Hippocampal formation (tissue), 2 donors: ENCODE measurements around the gene FANCE.
A peak's percentile ranks its signal among the peaks of the same experiment; 100 is the strongest.
"Not testable (repeated sequence)": the region's sequence is repeated elsewhere in the genome, so short reads cannot be mapped to it uniquely, and the experiment has no call there.

ENCODE experiments used
- DNase-seq, 2 donors: peaks; one replicate each; lab custom pipeline; 2025; lab: John Stamatoyannopoulos, UW

FANCE gene

GRCh38 chr6:35432291-35432690, 19.8 kb upstream of the FANCE start:
- DNase-seq = no peak

- not testable (repeated sequence) for DNase-seq
Measured at GRCh38 chr6:35432702-35433101, 19.4 kb upstream of the FANCE start.

DNA sequence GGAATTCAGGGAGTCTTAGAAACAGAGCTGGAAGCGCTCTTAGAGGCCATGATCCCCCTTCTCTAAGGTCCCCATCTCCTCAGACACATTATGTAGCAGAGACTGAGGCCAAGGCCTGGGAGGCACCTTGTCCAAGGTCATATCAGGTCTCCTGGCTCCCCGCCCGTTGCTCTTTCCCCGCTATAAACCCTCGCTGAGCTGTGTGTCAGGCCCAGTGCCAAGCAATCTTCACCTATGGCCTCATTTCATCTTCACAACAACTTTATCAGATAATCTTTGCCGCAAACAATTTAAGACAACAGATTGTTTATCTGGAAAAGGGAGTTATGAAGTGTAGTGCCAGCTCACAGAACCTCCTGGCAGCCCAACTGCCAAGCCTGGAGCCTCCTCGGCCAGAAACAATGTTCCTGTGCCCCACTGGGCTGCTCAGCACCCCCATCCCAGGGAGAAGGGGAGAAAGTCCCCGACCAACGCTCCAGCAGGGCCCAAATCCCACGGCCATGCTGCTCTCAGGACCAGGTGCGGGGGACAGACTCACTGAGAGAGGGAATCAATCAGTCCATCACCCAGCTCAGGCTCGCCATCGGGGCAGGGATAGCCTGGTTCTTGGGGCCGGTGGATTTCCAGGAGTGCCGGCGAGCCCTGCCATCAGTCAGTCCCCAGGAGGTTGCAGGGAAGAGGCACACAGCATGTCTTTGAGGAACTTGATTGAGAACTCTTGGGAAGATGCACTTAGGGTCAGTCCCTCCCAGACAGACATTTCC, 16.9 kb upstream of the FANCE start:
- DNase-seq = no peak

GRCh38 chr6:35436071-35436857, 15.9 kb upstream of the FANCE start:
- no peak for DNase-seq

- DNase-seq = not testable (repeated sequence)
Measured at GRCh38 chr6:35438378-35439065, 13.6 kb upstream of the FANCE start.

- no peak for DNase-seq
Measured at GRCh38 chr6:35439308-35439707, 12.8 kb upstream of the FANCE start.

DNA sequence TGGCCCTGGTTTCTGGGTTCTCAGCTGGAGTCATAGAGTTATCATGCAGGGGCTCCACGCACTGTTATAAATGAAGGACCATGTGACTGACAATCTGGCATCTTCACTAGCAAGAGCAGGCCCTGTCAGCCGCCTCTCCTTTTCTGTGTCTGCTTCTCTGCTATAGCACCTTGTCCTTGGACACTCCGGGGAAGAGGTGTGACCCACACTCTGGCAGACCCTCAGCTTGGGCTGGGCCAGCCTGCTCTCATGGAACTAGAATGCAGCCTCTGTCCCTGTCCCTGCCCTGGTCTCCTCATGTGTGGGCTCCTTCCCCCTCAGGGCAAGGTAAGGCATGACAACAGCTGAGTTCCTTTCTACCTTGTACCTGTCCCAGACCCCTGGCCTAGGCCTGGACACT, 10.9 kb upstream of the FANCE start:
- DNase-seq = no peak

GRCh38 chr6:35441642-35442041, 10.5 kb upstream of the FANCE start:
- no peak for DNase-seq

DNA sequence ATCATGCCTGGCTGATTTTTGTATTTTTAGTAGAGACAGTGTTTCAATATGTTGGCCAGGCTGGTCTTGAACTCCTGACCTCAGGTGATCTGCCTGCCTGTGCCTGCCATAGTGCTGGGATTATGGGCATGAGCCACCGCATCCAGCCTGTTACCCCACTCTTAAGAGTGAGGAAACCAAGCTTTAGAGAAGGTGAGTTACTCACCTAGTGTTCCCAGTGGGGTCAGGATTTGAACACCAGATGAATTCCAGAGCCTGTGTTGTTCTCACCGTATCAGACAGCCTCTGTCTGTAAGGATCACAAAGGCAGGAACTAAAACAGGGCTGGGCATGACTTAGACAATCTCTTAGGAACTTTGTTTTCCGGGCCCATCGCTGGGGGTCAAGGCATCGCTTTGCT, 9.4 kb upstream of the FANCE start:
- DNase-seq = no peak

- DNase-seq = no peak
Measured at GRCh38 chr6:35443341-35444030, 8.7 kb upstream of the FANCE start.

GRCh38 chr6:35445691-35446090, 6.4 kb upstream of the FANCE start:
- DNase-seq = no peak

DNA sequence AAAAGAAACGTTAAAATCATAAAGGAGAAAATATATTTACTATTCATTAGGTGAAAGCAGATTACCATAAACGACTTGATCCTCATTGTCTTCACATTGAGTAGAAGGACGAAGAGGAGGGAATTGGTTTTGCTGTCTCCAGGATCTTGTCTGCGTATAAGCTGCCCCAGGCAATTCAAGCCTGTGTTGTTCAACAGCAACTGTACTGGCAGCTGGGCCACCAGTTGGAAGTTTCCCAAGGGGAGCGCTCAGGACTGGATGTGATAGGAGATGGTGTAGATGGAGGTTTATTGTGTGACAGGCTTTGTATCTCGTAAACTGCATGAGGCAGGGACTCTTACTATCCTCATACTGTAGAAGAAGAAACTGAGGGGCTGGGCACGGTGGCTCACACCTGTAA, 3.9 kb upstream of the FANCE start:
- no peak for DNase-seq

DNA sequence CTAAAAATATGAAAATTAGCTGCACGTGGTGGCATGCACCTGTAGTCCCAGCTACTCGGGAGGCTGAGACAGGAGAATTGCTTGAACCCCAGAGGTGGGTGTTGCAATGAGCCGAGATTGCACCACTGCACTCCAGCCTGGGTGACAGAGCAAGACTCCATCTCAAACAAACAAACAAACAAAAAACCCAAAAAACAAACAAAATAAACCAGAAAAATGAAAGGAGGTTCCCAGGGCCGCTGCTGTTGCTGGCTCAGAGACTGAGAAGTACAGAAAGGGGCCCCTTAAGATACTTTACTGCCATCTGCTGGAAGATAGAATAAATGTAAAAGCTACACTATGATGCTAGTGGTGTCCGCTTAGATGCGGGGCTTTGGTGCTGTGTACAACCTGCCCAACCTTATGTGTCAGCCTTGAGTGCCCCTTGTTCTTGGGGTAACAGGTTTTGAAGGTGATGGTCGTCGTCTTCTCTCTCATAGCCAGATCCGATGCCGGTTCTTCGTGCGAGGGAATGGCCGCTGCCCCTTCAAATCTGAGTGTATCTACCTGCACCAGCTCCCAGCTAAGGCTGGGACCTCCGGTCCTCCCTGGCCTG, 2.8 kb upstream of the FANCE start:
- peak in 1 of 2 donors; percentile 82 for DNase-seq

DNA sequence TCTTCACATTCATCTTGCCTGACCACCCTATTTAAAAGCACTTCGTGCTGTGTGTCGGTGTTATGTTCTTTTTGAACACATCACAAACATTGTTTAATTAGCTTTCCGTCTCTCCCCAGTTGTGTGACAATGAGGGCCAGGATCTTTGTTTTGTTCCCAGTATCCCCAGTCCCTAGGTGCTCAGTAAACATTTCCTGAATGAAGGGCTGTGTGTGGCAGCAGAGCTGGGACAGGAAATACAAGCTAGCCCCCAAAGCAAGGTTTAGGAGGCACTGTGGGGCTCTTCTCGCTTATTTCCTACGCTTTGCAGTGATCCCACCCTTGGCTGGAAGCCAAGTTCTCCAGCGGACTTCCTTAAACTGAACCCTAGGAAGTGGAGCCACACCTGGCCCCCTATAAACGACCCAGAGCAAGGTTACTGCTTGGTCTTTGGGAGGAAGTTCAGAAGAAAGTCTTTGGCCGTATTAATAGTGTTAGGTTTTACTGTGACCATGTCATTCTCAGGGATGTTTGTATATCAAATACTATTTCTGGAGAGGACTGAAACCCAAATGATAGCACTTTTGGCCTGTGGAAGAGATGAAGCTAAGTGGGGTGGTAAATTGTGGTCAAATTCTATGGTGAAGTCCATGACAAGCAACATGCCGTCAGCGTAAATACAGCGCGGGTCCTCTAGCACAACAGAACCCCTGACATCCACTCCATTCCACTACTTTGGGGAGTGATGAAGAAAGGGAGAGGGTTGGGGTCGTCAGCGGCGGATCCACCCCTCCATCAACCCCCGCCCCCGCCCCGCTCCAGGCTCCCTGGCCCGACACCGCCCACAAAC, 570 bp upstream of the FANCE start:
- no peak for DNase-seq

DNA sequence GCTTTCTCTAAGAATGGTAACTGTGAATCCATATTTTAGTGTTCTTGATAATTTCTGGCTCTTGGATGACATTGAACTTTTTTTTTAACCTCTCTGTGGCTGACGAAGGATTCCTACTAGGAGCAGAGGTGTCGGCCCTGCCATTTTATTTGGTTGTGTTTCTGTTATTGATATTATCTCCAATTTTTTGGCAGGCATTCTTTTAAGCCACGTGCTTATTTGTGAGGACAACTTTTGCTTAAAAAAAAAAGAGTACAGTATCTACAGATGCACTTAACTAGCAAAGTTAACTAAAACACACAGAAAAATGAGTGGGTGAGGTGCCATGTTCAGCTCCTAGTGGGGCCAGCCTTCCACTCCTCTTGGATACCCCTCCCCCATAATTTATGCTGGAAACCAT, 1.1 kb downstream of the FANCE start:
- DNase-seq = no peak

DNA sequence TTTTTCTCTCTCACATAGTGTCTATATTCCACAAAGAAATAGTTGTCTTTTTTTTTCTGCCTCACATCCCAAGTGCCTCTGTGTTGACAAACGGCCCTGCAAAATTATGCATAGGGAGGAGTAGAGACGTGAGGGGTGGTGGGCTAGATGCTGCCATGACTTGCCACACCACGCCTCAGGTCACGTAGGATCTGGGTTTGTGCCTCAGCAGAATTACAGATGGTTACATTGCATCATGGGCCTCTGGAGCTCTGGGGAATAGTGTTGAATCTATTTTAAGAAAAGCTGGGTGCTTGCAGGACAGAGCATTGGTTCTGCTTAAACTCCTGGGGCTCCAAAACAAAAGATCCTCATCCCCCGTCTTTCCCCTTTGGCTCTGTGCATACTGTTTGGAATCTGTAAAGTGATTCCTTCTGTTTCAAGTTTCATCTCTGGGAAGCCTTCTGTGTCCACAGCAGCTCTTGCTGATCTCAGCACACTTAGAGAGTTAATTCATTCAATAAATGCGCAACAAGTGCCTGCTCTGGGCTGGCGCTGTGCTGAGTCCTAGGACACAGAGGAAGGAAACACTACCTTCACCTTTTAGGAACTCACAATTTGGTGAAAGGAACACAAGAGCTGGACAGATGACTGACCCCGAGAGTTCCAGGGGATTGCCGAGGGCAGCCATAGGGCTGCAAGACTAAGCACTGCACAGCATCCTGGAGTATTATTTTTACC, 2.4 kb downstream of the FANCE start:
- DNase-seq = no peak

DNA sequence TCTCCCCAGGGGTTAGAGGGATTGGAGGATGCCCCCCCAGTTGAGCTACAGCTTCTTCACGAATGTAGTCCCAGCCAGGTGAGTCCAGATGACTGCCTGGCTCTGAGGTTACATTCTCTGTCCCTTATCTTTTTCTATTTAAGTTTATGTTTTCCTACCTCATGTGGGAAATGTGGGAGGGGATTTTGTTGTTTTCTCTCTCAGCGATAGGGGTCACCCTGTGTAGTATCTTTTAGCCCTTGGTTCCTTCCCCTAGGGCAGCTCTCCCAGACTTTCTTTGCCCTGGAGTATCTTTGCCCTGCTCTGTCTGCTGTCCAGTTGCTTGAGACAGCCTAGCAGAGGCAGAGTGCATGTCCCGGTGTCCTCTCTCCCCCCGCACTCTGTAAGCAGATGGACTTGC, 5.8 kb downstream of the FANCE start:
- DNase-seq = no peak

GRCh38 chr6:35461270-35461669, 9.1 kb downstream of the FANCE start:
- DNase-seq = no peak

GRCh38 chr6:35463292-35463691, 11.2 kb downstream of the FANCE start:
- DNase-seq = no peak

DNA sequence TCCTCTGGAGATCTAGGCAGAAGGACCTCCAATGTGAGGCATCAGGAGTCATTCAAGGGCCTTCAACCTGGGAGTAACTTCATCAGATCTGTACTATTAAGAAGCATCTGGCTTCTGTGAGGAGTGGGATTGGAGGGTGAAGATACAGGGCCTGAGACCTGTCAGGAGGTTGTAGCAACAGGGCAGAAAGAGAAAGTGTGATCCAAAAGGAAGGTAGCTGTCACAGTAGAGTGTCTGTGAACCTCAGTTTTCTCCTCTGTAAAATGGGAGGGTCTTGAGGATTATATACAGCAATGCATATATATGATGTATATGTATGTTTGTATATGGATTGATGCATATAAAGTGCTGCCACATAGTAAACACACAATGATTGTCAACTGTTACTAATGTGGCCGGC, 13.5 kb downstream of the FANCE start:
- no peak for DNase-seq
